GM21737 (cell line): ENCODE results near the gene GOPC.
"Not testable (repeated sequence)": the region's sequence is repeated elsewhere in the genome, so short reads cannot be mapped to it uniquely, and the experiment has no call there.

Experiments used
- ATAC-seq: cut with Tn5 transposase; IDR thresholded peaks from one replicate; pipeline ENCODE4 v1.9.1; 2021; ENCODE audit warnings: mild to moderate bottlenecking, moderate library complexity; ENCODE audit not compliant: unreplicated experiment

GOPC gene

GRCh38 chr6:117518870-117519269, 83.4 kb downstream of the GOPC start:
- ATAC-seq: no peak

GRCh38 chr6:117517995-117518394, 84.3 kb downstream of the GOPC start:
- not testable (repeated sequence) for ATAC-seq

GRCh38 chr6:117515326-117515725, 87.0 kb downstream of the GOPC start:
- ATAC-seq: no peak

GRCh38 chr6:117514655-117515054, 87.7 kb downstream of the GOPC start:
- ATAC-seq: no peak

GRCh38 chr6:117513778-117514365, 88.4 kb downstream of the GOPC start:
- ATAC-seq: no peak

GRCh38 chr6:117512987-117513573, 89.2 kb downstream of the GOPC start:
- no peak for ATAC-seq

GRCh38 chr6:117512056-117512828, 90.1 kb downstream of the GOPC start:
- ATAC-seq: no peak
